Stimulated activated effector memory CD8-positive, alpha-beta T cell treated with anti-CD3 and anti-CD28 coated beads, Interleukin-12 subunit alpha, Interleukin-12 subunit beta, amount 100 ng/mL, for 72 hours (primary cell): ENCODE measurements around the gene FAM229A.

ENCODE experiments used
- ATAC-seq: fragments of 150-1000 bp; cut with Tn5 transposase; 2 replicates; pipeline ENCODE4 v1.10.0; 2021
- DNase-seq, 2 donors: peaks; one replicate each; pipeline ENCODE4 v3.0.0; 2021 to 2022; ENCODE audit warnings: low spot score in 2 of 2
- H3K27ac Mint-ChIP-seq: one replicate; pipeline ENCODE4 v1.8.0; 2022; ENCODE audit warnings: mild to moderate bottlenecking, mixed read lengths
- H3K36me3 Mint-ChIP-seq: one replicate; pipeline ENCODE4 v1.8.0; 2022; ENCODE audit warnings: mild to moderate bottlenecking, mixed read lengths
- H3K4me1 Mint-ChIP-seq: one replicate; pipeline ENCODE4 v1.8.0; 2022; ENCODE audit warnings: mixed read lengths
- H3K4me3 Mint-ChIP-seq: one replicate; pipeline ENCODE4 v1.8.0; 2022; ENCODE audit warnings: mild to moderate bottlenecking, mixed read lengths
- H3K9me3 Mint-ChIP-seq: one replicate; pipeline ENCODE4 v1.8.0; 2022; ENCODE audit warnings: mixed read lengths

Gene FAM229A

GRCh38 chr1:32341971-32342370 lies 20.3 kb downstream of the FAM229A start:
- peaks cover 71% of the 10 kb centered on the region for H3K4me1 Mint-ChIP-seq
- ATAC-seq (no peak), DNase-seq (no peak)
- H3K4me3 Mint-ChIP-seq: no peak overlapping the region
- no peaks in the 10 kb centered on the region for H3K9me3 Mint-ChIP-seq
- peaks cover 2% of the 10 kb centered on the region for H3K36me3 Mint-ChIP-seq
- H3K27ac Mint-ChIP-seq: no peak overlapping the region

- Mint-ChIP-seq H3K27ac (no peak overlapping the region), H3K9me3 (no peaks in the 10 kb centered on the region), H3K4me1 (peaks cover 70% of the 10 kb centered on the region), H3K4me3 (no peak overlapping the region), H3K36me3 (peaks cover 6% of the 10 kb centered on the region)
- DNase-seq: no peak
- no peak for ATAC-seq
These were observed 21.0 kb downstream of the FAM229A start for GRCh38 chr1:32341186-32341757.

- H3K27ac Mint-ChIP-seq: peak overlapping the region; percentile 49
- DNase-seq: no peak
- peak; percentile 83 for ATAC-seq
- H3K9me3 Mint-ChIP-seq: no peaks in the 10 kb centered on the region
- H3K4me3 Mint-ChIP-seq: peak overlapping the region; percentile 4
- H3K4me1 Mint-ChIP-seq: peaks cover 61% of the 10 kb centered on the region
- H3K36me3 Mint-ChIP-seq: peaks cover 13% of the 10 kb centered on the region
These were observed 22.8 kb downstream of the FAM229A start for GRCh38 chr1:32339363-32339978.

GRCh38 chr1:32338637-32339145 lies 23.6 kb downstream of the FAM229A start:
- DNase-seq (no peak), ATAC-seq (no peak)
- Mint-ChIP-seq H3K36me3 (peaks cover 21% of the 10 kb centered on the region), H3K27ac (no peak overlapping the region), H3K4me3 (no peak overlapping the region), H3K4me1 (peaks cover 66% of the 10 kb centered on the region), H3K9me3 (no peaks in the 10 kb centered on the region)

GRCh38 chr1:32337855-32338636 lies 24.2 kb downstream of the FAM229A start:
- H3K4me1 Mint-ChIP-seq: peaks cover 59% of the 10 kb centered on the region
- peaks cover 24% of the 10 kb centered on the region for H3K36me3 Mint-ChIP-seq
- ATAC-seq (peak; percentile 61), DNase-seq (peak in 1 of 2 donors; percentile 64)
- H3K4me3 Mint-ChIP-seq: peak overlapping the region; percentile 75
- H3K27ac Mint-ChIP-seq: peak overlapping the region; percentile 26
- H3K9me3 Mint-ChIP-seq: no peaks in the 10 kb centered on the region

GRCh38 chr1:32336963-32337675 lies 25.2 kb downstream of the FAM229A start:
- Mint-ChIP-seq H3K36me3 (peaks cover 32% of the 10 kb centered on the region), H3K4me1 (peaks cover 53% of the 10 kb centered on the region), H3K9me3 (no peaks in the 10 kb centered on the region), H3K4me3 (peak overlapping the region; percentile 75), H3K27ac (no peak overlapping the region)
- ATAC-seq (peak; percentile 68), DNase-seq (peak in 1 of 2 donors; percentile 73)

GRCh38 chr1:32336591-32336932 lies 25.7 kb downstream of the FAM229A start:
- H3K27ac Mint-ChIP-seq: no peak overlapping the region

GRCh38 chr1:32335790-32336590 lies 26.3 kb downstream of the FAM229A start, which contains the start of gene MARCKSL1:
MARCKSL1 (minus strand) TSS chr1:32336233; CDS start chr1:32336033, 200 bp downstream.
- ATAC-seq (peak; percentile 51), DNase-seq (peak; percentile 83 to 90)
- Mint-ChIP-seq H3K9me3 (no peaks in the 10 kb centered on the region), H3K27ac (peak within 1 kb of the TSS; percentile 81), H3K4me1 (peaks cover 53% of the 10 kb centered on the region), H3K4me3 (peak within 1 kb of the TSS; percentile 75), H3K36me3 (peaks cover 43% of the 10 kb centered on the region)

More at GRCh38 chr1:32336591-32336932, 25.7 kb downstream of the FAM229A start:
- ATAC-seq: no peak
- Mint-ChIP-seq H3K4me1 (peaks cover 53% of the 10 kb centered on the region), H3K9me3 (no peaks in the 10 kb centered on the region), H3K4me3 (peak overlapping the region; percentile 75), H3K36me3 (peaks cover 38% of the 10 kb centered on the region)
- DNase-seq: no peak

- Mint-ChIP-seq H3K27ac (no peak overlapping the region), H3K36me3 (peaks cover 49% of the 10 kb centered on the region), H3K4me3 (peak overlapping the region; percentile 75), H3K9me3 (no peaks in the 10 kb centered on the region), H3K4me1 (peaks cover 53% of the 10 kb centered on the region)
- no peak for DNase-seq
- ATAC-seq: peak; percentile 3
These were observed 26.8 kb downstream of the FAM229A start for GRCh38 chr1:32335535-32335789.

- peaks cover 51% of the 10 kb centered on the region for H3K4me1 Mint-ChIP-seq
- H3K9me3 Mint-ChIP-seq: no peaks in the 10 kb centered on the region
- H3K4me3 Mint-ChIP-seq: peak overlapping the region; percentile 75
- H3K27ac Mint-ChIP-seq: peak overlapping the region; percentile 81
- ATAC-seq (peak; percentile 48), DNase-seq (peak; percentile 46 to 76)
- peaks cover 53% of the 10 kb centered on the region for H3K36me3 Mint-ChIP-seq
These were observed 27.3 kb downstream of the FAM229A start for GRCh38 chr1:32334864-32335534.

- Mint-ChIP-seq H3K9me3 (no peaks in the 10 kb centered on the region), H3K36me3 (peaks cover 60% of the 10 kb centered on the region), H3K4me3 (peak overlapping the region; percentile 75), H3K4me1 (peaks cover 51% of the 10 kb centered on the region), H3K27ac (peak overlapping the region; percentile 81)
- ATAC-seq (no peak), DNase-seq (no peak)
These were observed 27.9 kb downstream of the FAM229A start for GRCh38 chr1:32334274-32334861.

- Mint-ChIP-seq H3K9me3 (no peaks in the 10 kb centered on the region), H3K36me3 (peaks cover 69% of the 10 kb centered on the region), H3K4me1 (peaks cover 43% of the 10 kb centered on the region), H3K4me3 (peak overlapping the region; percentile 75), H3K27ac (peak overlapping the region; percentile 2)
- ATAC-seq (no peak), DNase-seq (no peak)
These were observed 28.9 kb downstream of the FAM229A start for GRCh38 chr1:32333251-32333963.

GRCh38 chr1:32332290-32333079 lies 29.8 kb downstream of the FAM229A start:
- H3K27ac Mint-ChIP-seq: peak overlapping the region; percentile 41
- H3K4me1 Mint-ChIP-seq: peaks cover 34% of the 10 kb centered on the region
- peaks cover 78% of the 10 kb centered on the region for H3K36me3 Mint-ChIP-seq
- ATAC-seq (no peak), DNase-seq (no peak)
- no peaks in the 10 kb centered on the region for H3K9me3 Mint-ChIP-seq
- no peak overlapping the region for H3K4me3 Mint-ChIP-seq
